NOMO-1 treated with dmso at 0.1 percent for 144 hours (cell line): Measurements from ENCODE around the gene HNRNPU.

Experiments used
- DNase-seq: peaks from one replicate; lab custom pipeline; 2025; ENCODE audit not compliant: unreplicated experiment; lab: John Stamatoyannopoulos, UW

The HNRNPU gene

GRCh38 chr1:244864253-244865027 lies at the start of gene HNRNPU:
Gene HNRNPU (minus strand): TSS chr1:244864543. CDS start chr1:244864307, 236 bp downstream.
- peak; percentile 96 for DNase-seq

GRCh38 chr1:244913806-244914205 lies 49.5 kb upstream of the HNRNPU start:
- DNase-seq, result no peak

GRCh38 chr1:244904119-244904518 lies 39.8 kb upstream of the HNRNPU start:
- no peak for DNase-seq

- DNase-seq, result no peak
Measured at GRCh38 chr1:244901400-244902015, 37.2 kb upstream of the HNRNPU start.

- DNase-seq, result no peak
Measured at GRCh38 chr1:244897476-244898254, 33.3 kb upstream of the HNRNPU start.

- DNase-seq, result no peak
Measured at GRCh38 chr1:244896550-244896949, 32.2 kb upstream of the HNRNPU start.

GRCh38 chr1:244893836-244894235 lies 29.5 kb upstream of the HNRNPU start:
- no peak for DNase-seq

GRCh38 chr1:244887281-244887680 lies 22.9 kb upstream of the HNRNPU start:
- DNase-seq, result no peak

GRCh38 chr1:244881552-244882280 lies 17.4 kb upstream of the HNRNPU start:
- DNase-seq, result no peak

GRCh38 chr1:244878681-244879080 lies 14.3 kb upstream of the HNRNPU start:
- DNase-seq, result no peak

GRCh38 chr1:244876228-244876910 lies 12.0 kb upstream of the HNRNPU start:
- no peak for DNase-seq

- DNase-seq, result no peak
Measured at GRCh38 chr1:244874974-244875579, 10.7 kb upstream of the HNRNPU start.

- no peak for DNase-seq
Measured at GRCh38 chr1:244869950-244870349, 5.6 kb upstream of the HNRNPU start.

GRCh38 chr1:244869364-244869827 lies 5.1 kb upstream of the HNRNPU start:
- no peak for DNase-seq

- DNase-seq, result no peak
Measured at GRCh38 chr1:244868484-244869363, 4.4 kb upstream of the HNRNPU start.

GRCh38 chr1:244866355-244866754 lies 2.0 kb upstream of the HNRNPU start:
- no peak for DNase-seq

- no peak for DNase-seq
Measured at GRCh38 chr1:244865820-244866219, 1.5 kb upstream of the HNRNPU start.

GRCh38 chr1:244865028-244865371 lies 657 bp upstream of the HNRNPU start:
- no peak for DNase-seq
